GM12891 (cell line): Measurements from ENCODE around the gene SKOR2.

Source experiments
- POLR2A ChIP-seq: IDR thresholded peaks from 2 replicates; pipeline ENCODE4 v1.6.1; 2011; ENCODE audit warnings: low read depth, low read length, control low read depth
- POLR2AphosphoS5 ChIP-seq: IDR thresholded peaks from 2 replicates; pipeline ENCODE4 v1.6.1; 2011; ENCODE audit warnings: low read depth, low read length, control low read depth
- TAF1 ChIP-seq: IDR thresholded peaks from 2 replicates; pipeline ENCODE4 v1.6.1; 2011; ENCODE audit warnings: low read depth, low read length, control low read depth

DNA sequence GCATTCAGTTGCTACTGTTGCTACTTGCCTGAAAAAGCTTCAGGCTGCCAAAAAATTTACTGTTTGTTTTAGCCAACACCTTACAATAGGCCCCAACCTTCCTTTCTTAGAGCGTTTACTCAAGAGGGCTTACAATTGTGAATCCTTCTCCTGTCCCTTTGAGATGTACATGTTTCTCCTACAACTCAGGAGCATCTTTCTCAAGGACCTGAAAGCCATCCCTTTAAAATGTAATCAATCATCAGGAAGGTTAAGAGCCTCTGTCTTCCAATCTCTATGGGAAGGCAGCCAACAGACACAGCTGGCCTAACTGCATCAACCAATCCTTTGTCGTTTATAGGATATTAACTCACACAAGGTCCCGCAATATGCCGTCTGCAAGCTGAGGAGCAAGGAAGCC, 71.9 kb downstream of the SKOR2 start:
- TF ChIP-seq TAF1 (no peak), POLR2A (no peak), POLR2AphosphoS5 (no peak)
